SK-N-SH (cell line): ENCODE measurements around the gene CHIC1.

ENCODE experiments used
- CHD2 ChIP-seq: fragments of 150-350 bp; IDR thresholded peaks from 2 replicates; pipeline ENCODE4 v1.6.1; 2018; ENCODE audit warnings: low read length; ENCODE audit not compliant: partially characterized antibody
- CTCF ChIP-seq: fragments of 200-600 bp; sonication (generic); IDR thresholded peaks from 2 replicates; pipeline ENCODE4 v1.6.1; 2017; ENCODE audit warnings: antibody characterized with exemption, mild to moderate bottlenecking, moderate library complexity
- EP300 ChIP-seq, 2 experiments: IDR thresholded peaks; 2 replicates each; pipeline versions ENCODE4 v1.4.0 to v1.6.1; 2012; ENCODE audit warnings: borderline replicate concordance in 1 of 2, low read depth in 1 of 2, low read length in 1 of 2
- EZH2phosphoT487 ChIP-seq: fragments of 200-600 bp; sonication (generic); IDR thresholded peaks from 2 replicates; pipeline ENCODE4 v1.6.1; 2017; ENCODE audit warnings: low read depth, mixed run types, mild to moderate bottlenecking, antibody characterized with exemption, moderate library complexity, borderline replicate concordance
- FOXM1 ChIP-seq: IDR thresholded peaks from 2 replicates; pipeline ENCODE4 v1.4.0; 2012; ENCODE audit warnings: low read depth, mild to moderate bottlenecking
- GABPA ChIP-seq: IDR thresholded peaks from 2 replicates; pipeline ENCODE4 v1.4.0; 2012; ENCODE audit warnings: low read depth, mild to moderate bottlenecking
- MAX ChIP-seq: IDR thresholded peaks from 2 replicates; pipeline ENCODE4 v1.4.0; 2012; ENCODE audit warnings: low read depth
- MEF2A ChIP-seq: IDR thresholded peaks from 2 replicates; pipeline ENCODE4 v1.4.0; 2012; ENCODE audit warnings: low read depth, borderline replicate concordance
- NFIC ChIP-seq: IDR thresholded peaks from 2 replicates; pipeline ENCODE4 v1.4.0; 2012; ENCODE audit warnings: borderline replicate concordance
- NRF1 ChIP-seq: IDR thresholded peaks from 2 replicates; pipeline ENCODE4 v1.6.1; 2012; ENCODE audit warnings: low read depth, mild to moderate bottlenecking, low read length
- PBX3 ChIP-seq: IDR thresholded peaks from 2 replicates; pipeline ENCODE4; 2012
- POLR2AphosphoS5 ChIP-seq: IDR thresholded peaks from 2 replicates; pipeline ENCODE4 v1.6.1; 2012; ENCODE audit warnings: low read depth, low read length
- RCOR1 ChIP-seq: fragments of 150-350 bp; IDR thresholded peaks from 2 replicates; pipeline ENCODE4 v1.6.1; 2017; ENCODE audit warnings: antibody characterized with exemption, low read length
- USF2 ChIP-seq: fragments of 150-350 bp; IDR thresholded peaks from 2 replicates; pipeline ENCODE4 v1.6.1; 2017; ENCODE audit warnings: antibody characterized with exemption, low read length, low read depth, borderline replicate concordance

GRCh38 chrX:73563738-73564068 is 706 bp downstream of the CHIC1 start:
- TF ChIP-seq CTCF = no peak
- TF ChIP-seq POLR2AphosphoS5 = no peak
- no peak for TF ChIP-seq MAX
- no peak for TF ChIP-seq CHD2
- TF ChIP-seq EP300 (IDR thresholded peaks at IDR 0.05; ENCODE audit: borderline replicate concordance in 1 of 2, low read depth in 1 of 2, low read length in 1 of 2) = no peak
- no peak for TF ChIP-seq NRF1
- no peak for TF ChIP-seq RCOR1
- TF ChIP-seq GABPA = no peak
- no peak for TF ChIP-seq FOXM1
- no peak for TF ChIP-seq USF2
- TF ChIP-seq MEF2A = no peak
- TF ChIP-seq NFIC = no peak
- TF ChIP-seq PBX3 = no peak
- TF ChIP-seq EZH2phosphoT487 = no peak
